Measurements from ENCODE around the gene SNTG2.

Gene SNTG2

GRCh38 chr2:1170711-1171110, 220.1 kb downstream of the SNTG2 start:
- Histone ChIP-seq H3K27me3 (ENCODE audit: control insufficient read depth, insufficient read depth, low read length) (no peaks in the 10 kb centered on the region), H3K9me3 (ENCODE audit: control insufficient read depth, low read depth, low read length) (peaks cover 42% of the 10 kb centered on the region), H3K4me3 (ENCODE audit: low read length) (no peak overlapping the region), H3K4me1 (ENCODE audit: control insufficient read depth, low read depth, low read length) (no peaks in the 10 kb centered on the region), H3K9ac (ENCODE audit: low read length) (no peak overlapping the region), H3K36me3 (ENCODE audit: control insufficient read depth, low read depth, low read length) (peaks cover 8% of the 10 kb centered on the region), H3K27ac (ENCODE audit: low read length) (no peak overlapping the region)

DNA sequence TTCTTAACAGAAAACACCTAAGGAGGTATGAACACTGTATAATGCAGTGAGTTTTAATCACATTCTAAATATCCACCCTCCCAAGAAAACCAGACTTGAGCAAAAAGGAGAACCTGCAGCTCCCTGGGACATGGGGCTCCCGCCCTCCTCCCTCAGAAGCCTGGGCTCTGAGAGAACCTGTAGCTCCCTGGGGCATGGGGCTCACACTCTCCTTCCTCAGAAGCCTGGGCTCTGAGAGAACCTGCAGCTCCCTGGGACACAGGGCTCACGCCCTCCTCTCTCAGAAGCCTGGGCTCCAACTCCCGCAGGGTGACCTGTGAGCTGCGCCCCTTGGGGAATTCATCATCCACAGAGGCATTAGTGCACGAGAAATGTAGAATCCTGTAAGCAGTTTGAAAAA, 222.9 kb downstream of the SNTG2 start:
- no peaks in the 10 kb centered on the region for H3K4me1 ChIP-seq (ENCODE audit: control insufficient read depth, low read depth, low read length)

GRCh38 chr2:1181893-1182292, 231.2 kb downstream of the SNTG2 start:
- H3K27me3 ChIP-seq (ENCODE audit: control insufficient read depth, insufficient read depth, low read length): no peaks in the 10 kb centered on the region
- H3K36me3 ChIP-seq (ENCODE audit: control insufficient read depth, low read depth, low read length): no peaks in the 10 kb centered on the region
- H3K4me3 ChIP-seq (ENCODE audit: low read length): no peak overlapping the region
- H3K9ac ChIP-seq (ENCODE audit: low read length): no peak overlapping the region
- H3K9me3 ChIP-seq (ENCODE audit: control insufficient read depth, low read depth, low read length): peaks cover 2% of the 10 kb centered on the region
- no peaks in the 10 kb centered on the region for H3K4me1 ChIP-seq (ENCODE audit: control insufficient read depth, low read depth, low read length)
- no peak overlapping the region for H3K27ac ChIP-seq (ENCODE audit: low read length)

More for the DNA sequence above, 222.9 kb downstream of the SNTG2 start:
- Histone ChIP-seq H3K27ac (ENCODE audit: low read length) (no peak overlapping the region), H3K27me3 (ENCODE audit: control insufficient read depth, insufficient read depth, low read length) (no peaks in the 10 kb centered on the region), H3K9me3 (ENCODE audit: control insufficient read depth, low read depth, low read length) (peaks cover 43% of the 10 kb centered on the region), H3K4me3 (ENCODE audit: low read length) (no peak overlapping the region), H3K36me3 (ENCODE audit: control insufficient read depth, low read depth, low read length) (peaks cover 9% of the 10 kb centered on the region), H3K9ac (ENCODE audit: low read length) (no peak overlapping the region)

DNA sequence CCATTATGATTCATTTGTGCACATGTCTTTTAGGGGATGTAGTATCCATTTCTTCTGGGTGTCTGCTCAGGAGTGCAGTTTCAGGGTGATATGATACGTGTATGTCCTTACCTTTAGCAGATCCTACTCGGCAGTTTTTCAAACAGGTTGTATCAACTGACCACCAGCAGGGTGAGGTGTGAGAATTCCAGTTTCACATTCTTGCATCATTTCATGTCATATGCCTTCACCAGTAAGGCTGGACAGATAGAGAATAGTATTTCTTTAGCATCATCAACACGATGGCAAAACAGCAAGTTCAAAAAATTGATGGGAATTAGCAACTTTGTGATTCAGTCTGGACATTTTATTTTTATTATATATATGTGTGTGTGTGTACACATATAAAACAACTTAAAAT, 232.7 kb downstream of the SNTG2 start:
- Histone ChIP-seq H3K27ac (ENCODE audit: low read length) (no peak overlapping the region), H3K9me3 (ENCODE audit: control insufficient read depth, low read depth, low read length) (peaks cover 2% of the 10 kb centered on the region), H3K9ac (ENCODE audit: low read length) (no peak overlapping the region), H3K27me3 (ENCODE audit: control insufficient read depth, insufficient read depth, low read length) (no peaks in the 10 kb centered on the region), H3K36me3 (ENCODE audit: control insufficient read depth, low read depth, low read length) (no peaks in the 10 kb centered on the region), H3K4me3 (ENCODE audit: low read length) (no peak overlapping the region), H3K4me1 (ENCODE audit: control insufficient read depth, low read depth, low read length) (no peaks in the 10 kb centered on the region)

DNA sequence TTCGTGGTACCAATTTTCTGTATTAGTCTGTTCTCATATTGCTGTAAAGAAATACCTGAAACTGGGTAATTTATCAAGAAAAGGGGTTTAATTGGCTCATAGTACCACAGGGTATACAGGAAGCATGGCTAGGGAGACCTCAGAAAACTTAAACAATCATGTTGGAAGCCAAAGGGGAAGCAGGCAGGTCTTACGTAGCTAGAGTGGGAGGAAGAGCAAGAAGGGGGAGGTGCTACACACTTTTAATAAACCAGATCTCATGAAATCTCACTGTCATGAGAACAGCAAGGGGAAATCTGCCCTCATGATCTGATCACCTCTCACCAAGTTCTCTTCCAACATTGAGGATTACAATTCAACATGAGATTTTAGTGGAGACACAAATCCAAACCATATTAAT, 235.8 kb downstream of the SNTG2 start:
- Histone ChIP-seq H3K9ac (ENCODE audit: low read length) (no peak overlapping the region), H3K4me1 (ENCODE audit: control insufficient read depth, low read depth, low read length) (no peaks in the 10 kb centered on the region), H3K36me3 (ENCODE audit: control insufficient read depth, low read depth, low read length) (no peaks in the 10 kb centered on the region), H3K4me3 (ENCODE audit: low read length) (no peak overlapping the region), H3K9me3 (ENCODE audit: control insufficient read depth, low read depth, low read length) (peaks cover 2% of the 10 kb centered on the region), H3K27me3 (ENCODE audit: control insufficient read depth, insufficient read depth, low read length) (no peaks in the 10 kb centered on the region), H3K27ac (ENCODE audit: low read length) (no peak overlapping the region)

DNA sequence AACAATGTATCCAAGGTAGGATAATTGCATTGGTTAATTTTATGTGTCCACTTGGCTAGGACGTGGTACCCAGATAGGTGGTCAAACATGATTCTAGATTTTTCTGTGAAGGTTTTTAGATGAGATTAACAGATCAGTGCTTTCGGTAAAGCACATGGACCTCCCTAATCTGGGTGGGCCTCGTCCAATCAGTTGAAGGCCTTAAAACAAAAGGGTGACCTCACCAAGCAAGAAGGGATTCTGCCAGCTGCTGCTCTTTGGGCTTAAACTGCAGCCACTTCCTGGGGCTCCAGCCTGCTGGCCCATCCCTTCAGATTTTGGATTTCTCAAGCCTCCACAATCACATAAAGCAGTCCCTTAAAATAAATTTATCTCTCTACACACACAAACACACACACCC, 236.5 kb downstream of the SNTG2 start:
- Histone ChIP-seq H3K4me1 (ENCODE audit: control insufficient read depth, low read depth, low read length) (no peaks in the 10 kb centered on the region), H3K9me3 (ENCODE audit: control insufficient read depth, low read depth, low read length) (peaks cover 2% of the 10 kb centered on the region), H3K36me3 (ENCODE audit: control insufficient read depth, low read depth, low read length) (no peaks in the 10 kb centered on the region), H3K27me3 (ENCODE audit: control insufficient read depth, insufficient read depth, low read length) (no peaks in the 10 kb centered on the region), H3K4me3 (ENCODE audit: low read length) (no peak overlapping the region), H3K27ac (ENCODE audit: low read length) (no peak overlapping the region), H3K9ac (ENCODE audit: low read length) (no peak overlapping the region)

DNA sequence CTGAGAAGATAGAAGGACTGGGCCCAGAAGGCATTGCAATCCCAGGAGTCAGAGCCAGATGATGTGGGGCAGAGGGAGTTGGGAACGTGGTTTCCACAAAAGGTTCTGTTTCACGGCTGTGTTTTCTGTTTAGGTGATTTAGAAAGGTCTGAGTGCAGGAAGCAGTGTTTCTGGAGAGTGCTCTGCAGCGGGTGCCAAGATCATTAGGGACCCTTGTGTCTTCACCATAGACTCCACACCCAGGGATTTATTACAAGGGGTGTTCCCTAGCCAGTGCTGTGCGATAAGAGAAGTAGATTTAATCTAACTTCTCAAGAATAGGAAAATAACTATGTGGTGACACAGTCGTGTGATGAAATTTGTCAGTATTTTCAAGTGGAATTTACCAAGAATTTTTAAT, 241.5 kb downstream of the SNTG2 start:
- Histone ChIP-seq H3K27ac (ENCODE audit: low read length) (no peak overlapping the region), H3K4me3 (ENCODE audit: low read length) (no peak overlapping the region), H3K9me3 (ENCODE audit: control insufficient read depth, low read depth, low read length) (no peaks in the 10 kb centered on the region), H3K36me3 (ENCODE audit: control insufficient read depth, low read depth, low read length) (no peaks in the 10 kb centered on the region), H3K27me3 (ENCODE audit: control insufficient read depth, insufficient read depth, low read length) (no peaks in the 10 kb centered on the region), H3K9ac (ENCODE audit: low read length) (no peak overlapping the region), H3K4me1 (ENCODE audit: control insufficient read depth, low read depth, low read length) (no peaks in the 10 kb centered on the region)

- no peaks in the 10 kb centered on the region for H3K36me3 ChIP-seq (ENCODE audit: control insufficient read depth, low read depth, low read length)
- H3K27ac ChIP-seq (ENCODE audit: low read length): no peak overlapping the region
- no peaks in the 10 kb centered on the region for H3K4me1 ChIP-seq (ENCODE audit: control insufficient read depth, low read depth, low read length)
- H3K27me3 ChIP-seq (ENCODE audit: control insufficient read depth, insufficient read depth, low read length): no peaks in the 10 kb centered on the region
- no peaks in the 10 kb centered on the region for H3K9me3 ChIP-seq (ENCODE audit: control insufficient read depth, low read depth, low read length)
- H3K9ac ChIP-seq (ENCODE audit: low read length): no peak overlapping the region
- H3K4me3 ChIP-seq (ENCODE audit: low read length): no peak overlapping the region
Observed at GRCh38 chr2:1193801-1194200, 243.2 kb downstream of the SNTG2 start.

GRCh38 chr2:1203772-1204171, 253.1 kb downstream of the SNTG2 start:
- H3K9ac ChIP-seq (ENCODE audit: low read length): no peak overlapping the region
- no peaks in the 10 kb centered on the region for H3K27me3 ChIP-seq (ENCODE audit: control insufficient read depth, insufficient read depth, low read length)
- no peak overlapping the region for H3K4me3 ChIP-seq (ENCODE audit: low read length)

GRCh38 chr2:1205853-1206252, 255.2 kb downstream of the SNTG2 start:
- no peak overlapping the region for H3K27ac ChIP-seq (ENCODE audit: low read length)
- H3K9ac ChIP-seq (ENCODE audit: low read length): no peak overlapping the region
- no peaks in the 10 kb centered on the region for H3K27me3 ChIP-seq (ENCODE audit: control insufficient read depth, insufficient read depth, low read length)
- no peaks in the 10 kb centered on the region for H3K9me3 ChIP-seq (ENCODE audit: control insufficient read depth, low read depth, low read length)
- peaks cover 3% of the 10 kb centered on the region for H3K36me3 ChIP-seq (ENCODE audit: control insufficient read depth, low read depth, low read length)
- no peak overlapping the region for H3K4me3 ChIP-seq (ENCODE audit: low read length)
- H3K4me1 ChIP-seq (ENCODE audit: control insufficient read depth, low read depth, low read length): no peaks in the 10 kb centered on the region

More at GRCh38 chr2:1203772-1204171, 253.1 kb downstream of the SNTG2 start:
- Histone ChIP-seq H3K27ac (ENCODE audit: low read length) (no peak overlapping the region), H3K4me1 (ENCODE audit: control insufficient read depth, low read depth, low read length) (no peaks in the 10 kb centered on the region), H3K36me3 (ENCODE audit: control insufficient read depth, low read depth, low read length) (no peaks in the 10 kb centered on the region), H3K9me3 (ENCODE audit: control insufficient read depth, low read depth, low read length) (peaks cover 2% of the 10 kb centered on the region)

DNA sequence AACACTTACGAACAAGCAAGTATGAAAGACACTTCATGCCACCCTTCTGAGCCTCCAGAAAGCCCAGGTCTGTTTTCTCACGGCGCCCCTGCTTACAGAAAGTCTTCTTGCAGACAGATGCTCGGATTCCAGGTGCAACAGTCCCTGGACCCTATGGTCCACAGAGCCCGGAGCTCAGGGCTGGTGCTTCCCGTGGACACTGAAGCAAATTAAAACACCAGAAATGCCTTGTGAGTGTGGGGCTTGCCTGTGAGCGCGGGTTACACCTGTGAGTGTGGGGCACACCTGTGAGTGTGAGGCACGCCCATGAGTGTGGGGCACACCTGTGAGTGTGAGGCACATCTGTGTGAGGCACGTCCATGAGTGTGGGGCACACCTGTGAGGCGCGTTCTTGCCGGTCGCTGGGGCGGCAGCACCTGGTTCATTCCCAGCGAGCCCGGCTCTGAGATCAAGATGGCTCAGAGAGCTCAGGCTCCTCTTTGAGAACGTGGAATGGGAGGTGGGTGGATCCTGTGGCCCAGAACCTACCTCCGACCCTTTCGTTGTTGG, 257.4 kb downstream of the SNTG2 start:
- H3K27me3 ChIP-seq (ENCODE audit: control insufficient read depth, insufficient read depth, low read length): no peaks in the 10 kb centered on the region
- no peak overlapping the region for H3K4me3 ChIP-seq (ENCODE audit: low read length)
- H3K9ac ChIP-seq (ENCODE audit: low read length): no peak overlapping the region
- H3K27ac ChIP-seq (ENCODE audit: low read length): no peak overlapping the region
- peaks cover 3% of the 10 kb centered on the region for H3K36me3 ChIP-seq (ENCODE audit: control insufficient read depth, low read depth, low read length)
- no peaks in the 10 kb centered on the region for H3K4me1 ChIP-seq (ENCODE audit: control insufficient read depth, low read depth, low read length)
- H3K9me3 ChIP-seq (ENCODE audit: control insufficient read depth, low read depth, low read length): no peaks in the 10 kb centered on the region

DNA sequence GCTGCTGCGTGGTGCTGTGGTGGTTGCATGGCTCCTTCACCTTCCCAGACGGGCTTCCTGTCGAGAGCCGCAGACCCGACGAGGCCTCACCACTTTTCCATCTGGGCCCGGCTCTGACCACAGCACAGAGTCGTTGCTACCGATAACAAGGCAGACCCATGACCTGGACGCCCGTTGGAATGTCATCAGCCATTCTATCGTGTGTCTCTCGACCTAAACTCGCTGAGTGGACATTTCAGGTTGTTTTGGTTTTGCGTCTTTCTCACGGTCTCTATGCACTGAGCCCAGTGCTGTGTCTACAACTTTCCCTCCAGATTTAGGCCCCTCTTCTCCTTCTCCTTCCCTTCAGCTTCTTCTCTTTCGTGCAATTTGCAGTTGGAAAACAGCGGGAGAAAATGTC, 257.9 kb downstream of the SNTG2 start:
- H3K36me3 ChIP-seq (ENCODE audit: control insufficient read depth, low read depth, low read length): peaks cover 3% of the 10 kb centered on the region
- no peaks in the 10 kb centered on the region for H3K4me1 ChIP-seq (ENCODE audit: control insufficient read depth, low read depth, low read length)
- no peak overlapping the region for H3K9ac ChIP-seq (ENCODE audit: low read length)
- H3K27me3 ChIP-seq (ENCODE audit: control insufficient read depth, insufficient read depth, low read length): no peaks in the 10 kb centered on the region
- H3K4me3 ChIP-seq (ENCODE audit: low read length): no peak overlapping the region
- H3K27ac ChIP-seq (ENCODE audit: low read length): no peak overlapping the region
- peaks cover 2% of the 10 kb centered on the region for H3K9me3 ChIP-seq (ENCODE audit: control insufficient read depth, low read depth, low read length)
